HL-60 (cell line): Measurements from ENCODE around the gene WIPF2.
"Not testable (repeated sequence)": the region's sequence is repeated elsewhere in the genome, so short reads cannot be mapped to it uniquely, and the experiment has no call there.

Experiments
- DNase-seq, 2 experiments: peaks; one replicate each; pipeline ENCODE4 v3.0.0-alpha.2; 2010 to 2020; ENCODE audit warnings: low read depth in 1 of 2, low spot score in 1 of 2
- H3K27ac ChIP-seq: fragments of 250-450 bp; sonication (Bioruptor Pico); replicated peaks from 2 replicates; pipeline ENCODE4 v1.5.1; 2020; ENCODE audit warnings: mild to moderate bottlenecking, moderate library complexity
- H3K27me3 ChIP-seq: fragments of 250-450 bp; sonication (Bioruptor Pico); 2 replicates; pipeline ENCODE4 v1.5.1; 2021; ENCODE audit warnings: mild to moderate bottlenecking, moderate library complexity; ENCODE audit not compliant: insufficient read depth, poor library complexity, severe bottlenecking
- H3K4me3 ChIP-seq: replicated peaks from 2 replicates; pipeline ENCODE4 v1.5.1; 2011; ENCODE audit warnings: mild to moderate bottlenecking, control low read depth, low read length; ENCODE audit not compliant: insufficient read depth
- GABPA ChIP-seq: IDR thresholded peaks from 2 replicates; pipeline ENCODE4 v1.6.1; 2012; ENCODE audit warnings: low read depth
- POLR2AphosphoS5 ChIP-seq: IDR thresholded peaks from 2 replicates; pipeline ENCODE4 v1.6.1; 2012; ENCODE audit warnings: low read depth
- SPI1 ChIP-seq: IDR thresholded peaks from 2 replicates; pipeline ENCODE4 v1.6.1; 2012; ENCODE audit warnings: low read depth, mild to moderate bottlenecking, borderline replicate concordance
- TF ChIP-seq, protein P1 (sequence below): IDR thresholded peaks from one replicate; pipeline ENCODE4 v1.5.1; 2011; ENCODE audit warnings: low read length, control low read depth, inconsistent platforms; ENCODE audit not compliant: insufficient read depth
- TF ChIP-seq, protein P2 (sequence below): IDR thresholded peaks from 2 replicates; pipeline ENCODE4 v1.6.1; 2012; ENCODE audit warnings: low read depth; ENCODE audit not compliant: insufficient replicate concordance

WIPF2 gene

DNA sequence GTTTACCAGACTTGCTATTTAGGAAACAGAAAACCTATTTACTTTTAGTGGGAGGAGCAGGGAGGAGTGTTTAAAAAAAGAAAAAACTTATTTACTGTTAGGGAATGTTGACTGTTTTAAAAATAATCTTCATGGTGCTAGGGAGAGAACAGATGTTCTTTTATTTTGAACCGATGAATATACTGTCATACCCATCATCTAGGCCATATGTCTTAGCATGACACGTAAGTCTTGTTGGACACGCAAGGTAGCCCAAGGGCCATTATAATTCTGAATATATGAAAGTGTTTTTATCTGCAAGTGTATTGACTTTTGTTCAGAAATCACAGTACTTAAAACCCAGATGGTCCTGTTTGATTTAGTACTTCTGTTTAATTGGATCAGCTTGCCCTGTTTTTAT lies 11.6 kb downstream of the WIPF2 start:
- H3K27me3 ChIP-seq: no peaks in the 10 kb centered on the region
- no peak for TF ChIP-seq SPI1
- TF ChIP-seq, protein P1, sequence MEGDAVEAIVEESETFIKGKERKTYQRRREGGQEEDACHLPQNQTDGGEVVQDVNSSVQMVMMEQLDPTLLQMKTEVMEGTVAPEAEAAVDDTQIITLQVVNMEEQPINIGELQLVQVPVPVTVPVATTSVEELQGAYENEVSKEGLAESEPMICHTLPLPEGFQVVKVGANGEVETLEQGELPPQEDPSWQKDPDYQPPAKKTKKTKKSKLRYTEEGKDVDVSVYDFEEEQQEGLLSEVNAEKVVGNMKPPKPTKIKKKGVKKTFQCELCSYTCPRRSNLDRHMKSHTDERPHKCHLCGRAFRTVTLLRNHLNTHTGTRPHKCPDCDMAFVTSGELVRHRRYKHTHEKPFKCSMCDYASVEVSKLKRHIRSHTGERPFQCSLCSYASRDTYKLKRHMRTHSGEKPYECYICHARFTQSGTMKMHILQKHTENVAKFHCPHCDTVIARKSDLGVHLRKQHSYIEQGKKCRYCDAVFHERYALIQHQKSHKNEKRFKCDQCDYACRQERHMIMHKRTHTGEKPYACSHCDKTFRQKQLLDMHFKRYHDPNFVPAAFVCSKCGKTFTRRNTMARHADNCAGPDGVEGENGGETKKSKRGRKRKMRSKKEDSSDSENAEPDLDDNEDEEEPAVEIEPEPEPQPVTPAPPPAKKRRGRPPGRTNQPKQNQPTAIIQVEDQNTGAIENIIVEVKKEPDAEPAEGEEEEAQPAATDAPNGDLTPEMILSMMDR: no peak
- TF ChIP-seq, protein P2, sequence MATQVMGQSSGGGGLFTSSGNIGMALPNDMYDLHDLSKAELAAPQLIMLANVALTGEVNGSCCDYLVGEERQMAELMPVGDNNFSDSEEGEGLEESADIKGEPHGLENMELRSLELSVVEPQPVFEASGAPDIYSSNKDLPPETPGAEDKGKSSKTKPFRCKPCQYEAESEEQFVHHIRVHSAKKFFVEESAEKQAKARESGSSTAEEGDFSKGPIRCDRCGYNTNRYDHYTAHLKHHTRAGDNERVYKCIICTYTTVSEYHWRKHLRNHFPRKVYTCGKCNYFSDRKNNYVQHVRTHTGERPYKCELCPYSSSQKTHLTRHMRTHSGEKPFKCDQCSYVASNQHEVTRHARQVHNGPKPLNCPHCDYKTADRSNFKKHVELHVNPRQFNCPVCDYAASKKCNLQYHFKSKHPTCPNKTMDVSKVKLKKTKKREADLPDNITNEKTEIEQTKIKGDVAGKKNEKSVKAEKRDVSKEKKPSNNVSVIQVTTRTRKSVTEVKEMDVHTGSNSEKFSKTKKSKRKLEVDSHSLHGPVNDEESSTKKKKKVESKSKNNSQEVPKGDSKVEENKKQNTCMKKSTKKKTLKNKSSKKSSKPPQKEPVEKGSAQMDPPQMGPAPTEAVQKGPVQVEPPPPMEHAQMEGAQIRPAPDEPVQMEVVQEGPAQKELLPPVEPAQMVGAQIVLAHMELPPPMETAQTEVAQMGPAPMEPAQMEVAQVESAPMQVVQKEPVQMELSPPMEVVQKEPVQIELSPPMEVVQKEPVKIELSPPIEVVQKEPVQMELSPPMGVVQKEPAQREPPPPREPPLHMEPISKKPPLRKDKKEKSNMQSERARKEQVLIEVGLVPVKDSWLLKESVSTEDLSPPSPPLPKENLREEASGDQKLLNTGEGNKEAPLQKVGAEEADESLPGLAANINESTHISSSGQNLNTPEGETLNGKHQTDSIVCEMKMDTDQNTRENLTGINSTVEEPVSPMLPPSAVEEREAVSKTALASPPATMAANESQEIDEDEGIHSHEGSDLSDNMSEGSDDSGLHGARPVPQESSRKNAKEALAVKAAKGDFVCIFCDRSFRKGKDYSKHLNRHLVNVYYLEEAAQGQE: no peak
- TF ChIP-seq GABPA: no peak
- TF ChIP-seq POLR2AphosphoS5: no peak
- no peak overlapping the region for H3K27ac ChIP-seq
- DNase-seq: no peak
- no peak overlapping the region for H3K4me3 ChIP-seq

DNA sequence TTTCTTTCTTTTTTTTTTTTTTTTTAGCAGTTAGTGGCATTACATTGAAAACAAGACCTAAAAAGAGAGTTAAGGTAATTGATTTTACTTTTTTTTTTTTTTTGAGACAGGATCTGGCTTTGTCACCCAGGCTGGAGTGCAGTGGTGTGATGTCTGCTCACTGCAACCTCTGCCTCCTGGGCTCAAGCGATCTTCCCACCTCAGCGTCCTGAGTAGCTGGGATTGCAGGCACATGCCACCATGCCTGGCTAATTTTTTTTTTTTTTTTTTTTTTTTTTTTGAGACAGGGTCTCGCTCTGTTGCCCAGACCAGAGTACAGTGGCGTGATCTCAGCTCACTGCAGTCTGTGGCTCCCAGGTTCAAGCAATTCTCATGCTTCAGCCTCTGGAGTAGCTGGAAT lies 12.8 kb downstream of the WIPF2 start:
- DNase-seq, H3K4me3 ChIP-seq, H3K27ac ChIP-seq, H3K27me3 ChIP-seq: not testable (repeated sequence)

DNA sequence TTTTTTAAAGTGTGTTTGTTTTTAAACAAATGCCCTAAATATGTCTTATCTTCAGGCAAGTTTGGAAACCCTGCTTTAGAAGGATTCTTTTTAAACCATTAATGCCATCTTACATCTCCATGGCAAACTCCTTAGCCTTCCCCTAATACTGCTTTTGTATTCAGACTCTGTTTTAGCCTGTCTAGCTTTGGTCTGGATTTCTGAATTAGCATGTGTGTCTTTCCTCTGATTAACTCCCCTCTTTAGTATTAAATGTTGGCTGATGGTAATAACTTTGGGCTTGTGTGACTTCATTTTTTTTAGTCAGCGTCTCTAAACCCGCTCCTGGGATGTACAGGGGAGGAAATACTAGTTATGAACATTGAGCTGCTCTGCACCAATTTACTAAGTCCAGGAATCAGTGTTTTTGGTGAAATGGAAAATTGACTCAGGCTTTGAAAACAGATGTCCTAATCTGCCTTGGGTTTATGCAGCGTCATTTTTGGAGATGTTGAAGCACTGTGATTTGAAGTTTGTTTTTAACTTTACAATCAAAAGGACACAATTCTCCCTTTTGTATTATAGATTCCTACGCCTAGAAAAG lies 22.2 kb downstream of the WIPF2 start:
- H3K4me3 ChIP-seq: no peak overlapping the region
- H3K27ac ChIP-seq: no peak overlapping the region
- H3K27me3 ChIP-seq: no peaks in the 10 kb centered on the region
- DNase-seq: no peak
- TF ChIP-seq, protein P2: no peak
- TF ChIP-seq POLR2AphosphoS5 (no peak), GABPA (no peak), SPI1 (no peak)
- TF ChIP-seq, protein P1: no peak

DNA sequence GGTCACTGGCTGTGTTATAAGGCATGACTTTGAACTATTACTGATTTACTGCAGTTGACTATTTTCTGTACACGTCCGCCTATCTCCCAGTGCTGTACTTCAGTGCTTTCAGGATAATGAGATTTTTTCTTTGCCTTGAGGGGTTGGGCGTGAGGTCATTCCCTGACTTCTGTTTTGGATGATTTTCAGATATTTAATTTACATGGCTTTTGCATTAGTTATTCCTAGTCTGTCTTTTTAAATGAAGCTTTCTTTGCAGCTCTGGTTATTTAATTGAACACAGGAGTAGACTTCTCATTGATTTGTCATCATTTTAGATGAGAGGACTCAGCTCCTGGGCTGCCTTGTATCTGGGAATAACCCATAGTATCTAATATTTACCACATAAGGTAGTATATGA lies 23.7 kb downstream of the WIPF2 start:
- TF ChIP-seq, protein P2: no peak
- TF ChIP-seq POLR2AphosphoS5: no peak
- TF ChIP-seq, protein P1: no peak
- TF ChIP-seq SPI1: no peak
- no peak for TF ChIP-seq GABPA
- no peak for DNase-seq
- no peaks in the 10 kb centered on the region for H3K27me3 ChIP-seq
- H3K27ac ChIP-seq: no peak overlapping the region
- no peak overlapping the region for H3K4me3 ChIP-seq
